ENCODE data around the gene SSBP2. TPM values are rescaled to one million over a fixed set of nuclear protein-coding genes. Genes with fewer than 3 reads are reported as not detected.

SSBP2 gene
- total and polyA plus RNA-seq, 2 of the 8 experiments (the other 6 are each of a cell fraction or from before 2014, with no cell fraction given): 21.5 to 36.2 TPM

DNA sequence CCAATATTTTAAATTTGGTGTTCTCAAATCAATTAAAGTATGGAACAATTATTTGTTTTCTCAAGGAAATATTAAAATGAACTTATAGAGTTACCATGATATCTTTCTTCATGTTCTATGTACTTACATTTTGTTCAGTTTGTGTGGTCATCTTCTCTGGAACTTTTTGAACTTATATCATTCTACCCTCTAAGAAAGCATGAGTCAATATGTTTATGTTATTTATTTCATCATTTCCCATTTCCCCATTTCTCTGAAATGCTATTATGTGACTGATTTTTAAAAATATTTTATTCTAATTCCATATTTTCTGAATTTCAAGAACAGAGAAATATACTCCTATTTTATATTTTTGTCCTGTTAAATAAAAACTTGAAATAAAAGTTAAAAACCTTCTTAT lies 233.4 kb downstream of the SSBP2 start:
- H3K4ac ChIP-seq (replicated peaks; ENCODE audit: insufficient read length, low read depth, low read length): no peak overlapping the region
- ChIA-PET CTCF (ENCODE audit: partially characterized antibody) (no interaction called here), POLR2A (ENCODE audit: partially characterized antibody) (no interaction called here)
- no peak overlapping the region for H2BK15ac ChIP-seq (ENCODE audit: low read length)
- FAIRE-seq (no peak), DNase-seq (ENCODE audit: low read depth in 1 of 2, low spot score in 2 of 2) (no peak)
- H4K20me1 ChIP-seq (replicated peaks in 1 of 2; ENCODE audit: control insufficient read depth in 1 of 2, insufficient read depth in 2 of 2, low read length in 2 of 2): no peaks in the 10 kb centered on the region
- H2AK5ac ChIP-seq (ENCODE audit: low read depth, low read length): no peak overlapping the region
- no peaks in the 10 kb centered on the region for H3K36me3 ChIP-seq (ENCODE audit: control insufficient read depth in 2 of 4, insufficient read depth in 4 of 4, low read length in 3 of 4)
- H2BK12ac ChIP-seq (ENCODE audit: low read depth, low read length): no peak overlapping the region
- H3K18ac ChIP-seq (ENCODE audit: extremely low read depth, low read length): no peak overlapping the region
- H4K8ac ChIP-seq (ENCODE audit: extremely low read depth, insufficient read depth, low read length): no peak overlapping the region
- no peak overlapping the region for H2AFZ ChIP-seq (ENCODE audit: low read length)
- H3K4me3 ChIP-seq (ENCODE audit: extremely low read depth in 1 of 4, insufficient read depth in 2 of 4, low read depth in 3 of 4, low read length in 4 of 4): no peak overlapping the region
- H3K9me3 ChIP-seq (ENCODE audit: insufficient read depth in 2 of 2, low read depth in 1 of 2, low read length in 1 of 2): no peaks in the 10 kb centered on the region
- H3K79me2 ChIP-seq (ENCODE audit: control insufficient read depth in 1 of 2, insufficient read depth in 2 of 2, low read length in 2 of 2): no peaks in the 10 kb centered on the region
- no peaks in the 10 kb centered on the region; a peak in 1 of 7 replicates for H3K4me1 ChIP-seq (replicated peaks in 1 of 4; ENCODE audit: control insufficient read depth in 3 of 4, insufficient read depth in 4 of 4, low read length in 3 of 4)
- H3K56ac ChIP-seq (replicated peaks; ENCODE audit: insufficient read length, low read depth, low read length): no peak overlapping the region
- H3K79me1 ChIP-seq (ENCODE audit: low read depth, low read length): no peaks in the 10 kb centered on the region
- H3K27me3 ChIP-seq (replicated peaks in 1 of 4; ENCODE audit: control insufficient read depth in 3 of 4, extremely low read depth in 1 of 4, insufficient read depth in 3 of 4, low read length in 3 of 4): no peaks in the 10 kb centered on the region
- no peak overlapping the region for H2BK120ac ChIP-seq (replicated peaks; ENCODE audit: low read depth, low read length)
- no peak overlapping the region for H3K9ac ChIP-seq (replicated peaks in 1 of 4; ENCODE audit: extremely low read depth in 1 of 4, low read depth in 3 of 4, low read length in 3 of 4)
- no peak overlapping the region for H3K14ac ChIP-seq (ENCODE audit: insufficient read length)
- no peak overlapping the region for H3K4me2 ChIP-seq (ENCODE audit: insufficient read depth in 1 of 2, low read depth in 2 of 2, low read length in 2 of 2)
- H3K27ac ChIP-seq (ENCODE audit: low read depth, low read length): no peak overlapping the region
- H4K5ac ChIP-seq (ENCODE audit: insufficient read length, low read depth, low read length): no peak overlapping the region
- no peak overlapping the region for H2BK5ac ChIP-seq (ENCODE audit: low read depth, low read length)
- no peak overlapping the region for H2BK20ac ChIP-seq (ENCODE audit: low read length)
- no peaks in the 10 kb centered on the region for H3K23me2 ChIP-seq (ENCODE audit: low read depth, low read length)
- H4K91ac ChIP-seq (replicated peaks; ENCODE audit: insufficient read length, low read length): no peak overlapping the region
- no peak overlapping the region for H3K23ac ChIP-seq (ENCODE audit: insufficient read length)
- TF ChIP-seq KDM4A (IDR thresholded peaks at IDR 0.05; ENCODE audit: low read depth, low read length, severe bottlenecking) (no peak), JUND (IDR thresholded peaks at IDR 0.05; ENCODE audit: low read length) (no peak), POLR2A (IDR thresholded peaks at IDR 0.05; ENCODE audit: control extremely low read depth in 1 of 2, low read depth in 2 of 2, low read length in 2 of 2) (no peak), EZH2 (IDR thresholded peaks at IDR 0.05; ENCODE audit: low read depth, low read length, severe bottlenecking) (no peak), RXRA (IDR thresholded peaks at IDR 0.05; ENCODE audit: insufficient read depth, low read depth, low read length) (no peak), TEAD4 (IDR thresholded peaks at IDR 0.05; ENCODE audit: low read depth, low read length) (no peak), NANOG (IDR thresholded peaks at IDR 0.05; ENCODE audit: insufficient read depth, low read depth, low read length, poor library complexity, severe bottlenecking) (no peak), SIX5 (IDR thresholded peaks at IDR 0.05; ENCODE audit: low read depth, low read length) (no peak), NRF1 (IDR thresholded peaks at IDR 0.05; ENCODE audit: low read depth, low read length) (no peak), KDM1A (IDR thresholded peaks at IDR 0.05; ENCODE audit: borderline replicate concordance, low read length) (no peak), CHD1 (IDR thresholded peaks at IDR 0.05; ENCODE audit: low read depth, low read length) (no peak), HDAC6 (IDR thresholded peaks at IDR 0.05; ENCODE audit: low read depth, low read length) (no peak), YY1 (IDR thresholded peaks at IDR 0.05; ENCODE audit: low read depth, low read length) (no peak), SP4 (IDR thresholded peaks at IDR 0.05; ENCODE audit: low read length) (no peak), SAP30 (IDR thresholded peaks at IDR 0.05; ENCODE audit: insufficient read depth, insufficient replicate concordance, low read length) (no peak), KDM5A (IDR thresholded peaks at IDR 0.05; ENCODE audit: low read length) (no peak)
